ENCODE data around the gene FBXL7. TPM values are rescaled to one million over a fixed set of nuclear protein-coding genes. Genes with fewer than 3 reads are reported as not detected.

Gene FBXL7
- total and polyA plus RNA-seq, 2 donors (not counting 3 experiments of a cell fraction or from before 2014, with no cell fraction given): 23.5 to 32.2 TPM

DNA sequence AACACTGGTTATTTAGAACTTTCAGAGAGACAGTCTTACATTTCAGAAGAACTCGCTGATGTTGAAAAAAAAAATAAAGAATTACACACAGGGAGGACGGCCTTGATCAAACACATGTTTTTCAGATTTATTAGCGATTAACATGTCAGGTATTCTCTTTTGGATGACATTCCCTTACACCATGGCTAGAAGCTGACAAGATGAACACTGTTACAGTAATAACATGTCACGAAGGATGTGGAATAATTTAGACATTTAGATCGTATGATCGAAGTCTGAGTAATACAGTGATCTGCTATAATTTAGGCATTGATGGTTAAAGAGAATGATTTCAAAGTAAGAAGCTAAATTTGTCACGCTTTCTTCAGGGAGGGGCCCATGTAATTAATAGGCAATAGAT, 24.6 kb upstream of the FBXL7 start:
- H3K4me1 ChIP-seq (ENCODE audit: control insufficient read depth, extremely low read depth, insufficient read depth, low read length): no peaks in the 10 kb centered on the region
- dilution Hi-C loops (cut with MboI; ENCODE audit: extremely low pct_ligation_motif_present, low sequenced_read_pairs): no loop called here
- H3K4me2 ChIP-seq (ENCODE audit: insufficient read depth, low read length): no peak overlapping the region
- no peak for DNase-seq (ENCODE audit: low read depth, low spot score)
- no peaks in the 10 kb centered on the region for H4K20me1 ChIP-seq (replicated peaks; ENCODE audit: control insufficient read depth, extremely low read depth, insufficient read depth, low read length)
- no peak overlapping the region for H2AFZ ChIP-seq (ENCODE audit: low read depth, low read length)
- H3K27ac ChIP-seq (ENCODE audit: insufficient read depth, low read depth, low read length): no peak overlapping the region
- no peaks in the 10 kb centered on the region for H3K9me3 ChIP-seq (replicated peaks; ENCODE audit: control insufficient read depth, insufficient read depth, low read length)
- H3K4me3 ChIP-seq (replicated peaks in 1 of 3; ENCODE audit: insufficient read depth in 1 of 3, low read depth in 1 of 3, low read length in 3 of 3): no peak overlapping the region
- no peak for TF ChIP-seq GATA2 (IDR thresholded peaks at IDR 0.05; ENCODE audit: insufficient read depth, insufficient read length, low read depth, low read length)
- no peak for TF ChIP-seq POLR2A (IDR thresholded peaks at IDR 0.05; ENCODE audit: low read depth, low read length)
- TF ChIP-seq, protein P1, sequence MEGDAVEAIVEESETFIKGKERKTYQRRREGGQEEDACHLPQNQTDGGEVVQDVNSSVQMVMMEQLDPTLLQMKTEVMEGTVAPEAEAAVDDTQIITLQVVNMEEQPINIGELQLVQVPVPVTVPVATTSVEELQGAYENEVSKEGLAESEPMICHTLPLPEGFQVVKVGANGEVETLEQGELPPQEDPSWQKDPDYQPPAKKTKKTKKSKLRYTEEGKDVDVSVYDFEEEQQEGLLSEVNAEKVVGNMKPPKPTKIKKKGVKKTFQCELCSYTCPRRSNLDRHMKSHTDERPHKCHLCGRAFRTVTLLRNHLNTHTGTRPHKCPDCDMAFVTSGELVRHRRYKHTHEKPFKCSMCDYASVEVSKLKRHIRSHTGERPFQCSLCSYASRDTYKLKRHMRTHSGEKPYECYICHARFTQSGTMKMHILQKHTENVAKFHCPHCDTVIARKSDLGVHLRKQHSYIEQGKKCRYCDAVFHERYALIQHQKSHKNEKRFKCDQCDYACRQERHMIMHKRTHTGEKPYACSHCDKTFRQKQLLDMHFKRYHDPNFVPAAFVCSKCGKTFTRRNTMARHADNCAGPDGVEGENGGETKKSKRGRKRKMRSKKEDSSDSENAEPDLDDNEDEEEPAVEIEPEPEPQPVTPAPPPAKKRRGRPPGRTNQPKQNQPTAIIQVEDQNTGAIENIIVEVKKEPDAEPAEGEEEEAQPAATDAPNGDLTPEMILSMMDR (IDR thresholded peaks at IDR 0.05; ENCODE audit: extremely low read depth in 1 of 2, insufficient read depth in 1 of 2, low read depth in 1 of 2, low read length in 2 of 2): no peak
- TF ChIP-seq FOS (IDR thresholded peaks at IDR 0.05; ENCODE audit: borderline replicate concordance, insufficient read depth, low read length): no peak
- no peak for TF ChIP-seq JUN (IDR thresholded peaks at IDR 0.05; ENCODE audit: borderline replicate concordance, insufficient read depth, insufficient read length, low read depth)
- no peak for TF ChIP-seq MYC (IDR thresholded peaks at IDR 0.05; ENCODE audit: low read depth, low read length)
- no peak for TF ChIP-seq EZH2 (IDR thresholded peaks at IDR 0.05; ENCODE audit: borderline replicate concordance, low read depth, low read length, severe bottlenecking)
- TF ChIP-seq, protein P2, sequence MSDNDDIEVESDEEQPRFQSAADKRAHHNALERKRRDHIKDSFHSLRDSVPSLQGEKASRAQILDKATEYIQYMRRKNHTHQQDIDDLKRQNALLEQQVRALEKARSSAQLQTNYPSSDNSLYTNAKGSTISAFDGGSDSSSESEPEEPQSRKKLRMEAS (IDR thresholded peaks at IDR 0.05; ENCODE audit: insufficient read depth, insufficient read length): no peak
- no peak for TF ChIP-seq POLR2AphosphoS5 (IDR thresholded peaks at IDR 0.05; ENCODE audit: insufficient read depth, low read depth, low read length)
- no peak for FAIRE-seq
- intact Hi-C loops (cut with micrococcal nuclease): no loop called here
- BruUV-seq (replicated peaks): no TSS peak
- ChIA-PET CTCF (interaction anchor here (1.4 kb wide), 1 partner anchor 10 kb away, joined by 3 read pairs; no protein-coding TSS in a partner anchor), POLR2A (no interaction called here)
- H3K79me2 ChIP-seq (ENCODE audit: control insufficient read depth, insufficient read depth, low read length): no peaks in the 10 kb centered on the region
- H3K9me1 ChIP-seq (replicated peaks; ENCODE audit: control insufficient read depth, extremely low read depth, insufficient read depth, low read length): no peaks in the 10 kb centered on the region
- no peak overlapping the region for H3K9ac ChIP-seq (replicated peaks; ENCODE audit: extremely low read depth, insufficient read depth, low read length)
- no peaks in the 10 kb centered on the region for H3K36me3 ChIP-seq (ENCODE audit: control insufficient read depth in 2 of 2, extremely low read depth in 1 of 2, insufficient read depth in 2 of 2, low read length in 2 of 2)
- peaks cover 7 to 13% of the 10 kb centered on the region in 2 experiments for H3K27me3 ChIP-seq (ENCODE audit: control insufficient read depth in 2 of 2, insufficient read depth in 2 of 2, low read length in 2 of 2)

Data from endothelial cell of umbilical vein (primary cell).